A549 (cell line): ENCODE results near the gene UBE2E3. TPM values are rescaled to one million over a fixed set of nuclear protein-coding genes. Genes with fewer than 3 reads are reported as not detected.

ENCODE experiments used
- ATAC-seq, 2 experiments: fragments of 200-7000 bp in 1 of 2; fragments of >200 bp in 1 of 2; cut with Nextera tagmentation in 1 of 2; cut with Tn5 transposase in 1 of 2; 3 replicates each; pipeline versions ENCODE4 v1.8.0 to v1.9.1; 2018 to 2020; ENCODE audit warnings: mild to moderate bottlenecking in 1 of 2, moderate library complexity in 1 of 2
- CTCF ChIA-PET: fragments of 300-600 bp; sonication (Branson Sonifier 250); formaldehyde crosslinking; extraction: SDS; loops from one replicate; lab custom pipeline; 2021; ENCODE audit warnings: antibody characterized with exemption, inconsistent platforms; lab: Yijun Ruan, JAX
- POLR2A ChIA-PET: fragments of 350-600 bp; formaldehyde crosslinking; extraction: SDS; loops from one replicate; lab custom pipeline; 2021; ENCODE audit warnings: antibody characterized with exemption, inconsistent platforms; lab: Yijun Ruan, JAX
- DNase-seq, 2 experiments: peaks; one replicate each; pipeline versions ENCODE4 v3.0.0 to v3.0.0-alpha.2; 2011 to 2016; ENCODE audit warnings: low read depth in 1 of 2, low spot score in 1 of 2
- FAIRE-seq: peaks from 2 replicates; lab custom pipeline; 2011; peaks lifted over from hg19 to GRCh38; lab: Jason Lieb, UNC
- H3K27ac ChIP-seq, 2 experiments: fragments of >200 bp; sonication (Bioruptor Twin); formaldehyde crosslinking; 3 replicates each; pipeline ENCODE4 v1.5.1; 2016 to 2017
- H3K4me1 ChIP-seq: fragments of >200 bp; sonication (Bioruptor Twin); formaldehyde crosslinking; 3 replicates; pipeline ENCODE4 v1.6.1; 2016
- H3K4me2 ChIP-seq: fragments of >200 bp; sonication (Bioruptor Twin); formaldehyde crosslinking; 3 replicates; pipeline ENCODE4 v1.6.1; 2016
- H3K4me3 ChIP-seq: fragments of >200 bp; sonication (Bioruptor Twin); formaldehyde crosslinking; 3 replicates; pipeline ENCODE4 v1.5.1; 2016
- H3K9me3 ChIP-seq: fragments of >200 bp; sonication (Bioruptor Twin); formaldehyde crosslinking; 3 replicates; pipeline ENCODE4 v1.6.1; 2016
- BHLHE40 ChIP-seq: IDR thresholded peaks from 2 replicates; pipeline ENCODE4 v1.6.1; 2012; ENCODE audit warnings: low read depth, low read length, inconsistent platforms
- CBX8 ChIP-seq: fragments of 200-600 bp; sonication (generic); IDR thresholded peaks from 2 replicates; pipeline ENCODE4 v1.6.1; 2016
- EHMT2 ChIP-seq: fragments of 200-600 bp; sonication (generic); IDR thresholded peaks from 2 replicates; pipeline ENCODE4 v1.6.1; 2016; ENCODE audit warnings: antibody characterized with exemption, low read depth, mild to moderate bottlenecking, moderate library complexity
- EP300 ChIP-seq, 2 experiments: fragments of >200 bp; sonication (Bioruptor Twin); formaldehyde crosslinking; IDR thresholded peaks; 2 replicates in 1 of 2; 3 replicates in 1 of 2; pipeline ENCODE4 v1.6.1; 2016 to 2017
- ESRRA ChIP-seq: fragments of 150-350 bp; IDR thresholded peaks from 2 replicates; pipeline ENCODE4 v1.6.1; 2014; ENCODE audit warnings: mild to moderate bottlenecking, low read length, borderline replicate concordance
- FOSB ChIP-seq: fragments of 250-450 bp; sonication (Bioruptor Pico); IDR thresholded peaks from 2 replicates; pipeline ENCODE4 v1.5.0; 2020; ENCODE audit warnings: mild to moderate bottlenecking, moderate library complexity
- HEYL ChIP-seq: fragments of 250-450 bp; sonication (Bioruptor Pico); IDR thresholded peaks from 2 replicates; pipeline ENCODE4 v1.8.0; 2021; ENCODE audit warnings: mild to moderate bottlenecking, moderate library complexity
- HOXB13 ChIP-seq: fragments of 250-450 bp; sonication (Bioruptor Pico); IDR thresholded peaks from 2 replicates; pipeline ENCODE4 v1.5.0; 2020; ENCODE audit warnings: low read depth, mild to moderate bottlenecking, moderate library complexity
- JUN ChIP-seq, 2 experiments: fragments of >200 bp; sonication (Bioruptor Twin); formaldehyde crosslinking; IDR thresholded peaks; 2 replicates in 1 of 2; 3 replicates in 1 of 2; pipeline ENCODE4 v1.6.1; 2016 to 2017
- JUNB ChIP-seq: fragments of >200 bp; sonication (Bioruptor Twin); formaldehyde crosslinking; IDR thresholded peaks from 2 replicates; pipeline ENCODE4 v1.6.1; 2016
- KDM1A ChIP-seq: fragments of 200-600 bp; sonication (generic); IDR thresholded peaks from 2 replicates; pipeline ENCODE4 v1.6.1; 2016; ENCODE audit warnings: low read depth, mild to moderate bottlenecking
- MAFK ChIP-seq: fragments of 450-650 bp; IDR thresholded peaks from 2 replicates; pipeline ENCODE4 v1.6.1; 2014; ENCODE audit not compliant: partially characterized antibody
- MAZ ChIP-seq: fragments of 150-350 bp; IDR thresholded peaks from 2 replicates; pipeline ENCODE4 v1.6.1; 2014; ENCODE audit warnings: antibody characterized with exemption, low read depth, low read length, borderline replicate concordance
- NPAS2 ChIP-seq: fragments of 250-450 bp; sonication (Bioruptor Pico); IDR thresholded peaks from 2 replicates; pipeline ENCODE4 v1.8.0; 2022; ENCODE audit warnings: mild to moderate bottlenecking, moderate library complexity, borderline replicate concordance
- NR3C1 ChIP-seq: fragments of >200 bp; sonication (Bioruptor Twin); formaldehyde crosslinking; IDR thresholded peaks from 3 replicates; pipeline ENCODE4 v1.6.1; 2017
- POLR2A ChIP-seq: IDR thresholded peaks from 2 replicates; pipeline ENCODE4 v1.6.1; 2012; ENCODE audit warnings: mild to moderate bottlenecking, low read length
- POLR2AphosphoS2 ChIP-seq: conservative IDR thresholded peaks from 2 replicates; pipeline ENCODE4 v1.6.1; 2012; ENCODE audit warnings: low read length, improper control_type of control experiment, inconsistent platforms
- RAD21 ChIP-seq, 2 experiments: fragments of >200 bp in 1 of 2; sonication (Bioruptor Twin) in 1 of 2; formaldehyde crosslinking in 1 of 2; IDR thresholded peaks in 1 of 2; conservative IDR thresholded peaks in 1 of 2; 2 replicates in 1 of 2; 3 replicates in 1 of 2; pipeline ENCODE4 v1.6.1; 2012 to 2018; ENCODE audit warnings: inconsistent platforms in 1 of 2
- RARB ChIP-seq: fragments of 250-450 bp; sonication (Bioruptor Pico); IDR thresholded peaks from 2 replicates; pipeline ENCODE4 v1.8.0; 2021; ENCODE audit warnings: mild to moderate bottlenecking, moderate library complexity
- SMC3 ChIP-seq: fragments of >200 bp; sonication (Bioruptor Twin); formaldehyde crosslinking; IDR thresholded peaks from 3 replicates; pipeline ENCODE4 v1.6.1; 2018; ENCODE audit warnings: inconsistent platforms
- ZC3H11A ChIP-seq: fragments of 450-650 bp; IDR thresholded peaks from 2 replicates; pipeline ENCODE4 v1.6.1; 2014; ENCODE audit warnings: antibody characterized with exemption, mild to moderate bottlenecking
- ZSCAN20 ChIP-seq: fragments of 250-450 bp; sonication (Bioruptor Pico); IDR thresholded peaks from 2 replicates; pipeline ENCODE4 v1.8.0; 2022; ENCODE audit warnings: mild to moderate bottlenecking, moderate library complexity
- WGBS: methylation state at CpG from one replicate; pipeline ENCODE4 v1.1.6; 2017; ENCODE audit errors: missing lambda C conversion rate; 5-methylcytosine and 5-hydroxymethylcytosine counted together
- polyA plus RNA-seq, 4 experiments: library from polyadenylated mRNA; depleted of rRNA in 3 of 4; stranded (reverse); fragments of >200 nt; fragmentation: RNase III in 1 of 4; extraction: RNeasy Plus Mini Kit Qiagen cat#74134 plus additional on column Dnase treatment in 1 of 4; gene quantifications; 2 replicates in 3 of 4; 3 replicates in 1 of 4; pipeline ENCODE4 v1.2.3, GENCODE V29; 2011 to 2017
- TF ChIP-seq, protein P1 (sequence below): fragments of >200 bp; sonication (Bioruptor Twin); formaldehyde crosslinking; IDR thresholded peaks from 3 replicates; pipeline ENCODE4 v1.6.1; 2016
- TF ChIP-seq, protein P2 (sequence below): IDR thresholded peaks from 2 replicates; pipeline ENCODE4 v1.6.1; 2012; ENCODE audit warnings: low read depth, borderline replicate concordance
- TF ChIP-seq, protein P3 (sequence below): IDR thresholded peaks from 2 replicates; pipeline ENCODE4 v1.6.1; 2012

UBE2E3 gene
- polyA plus RNA-seq, 2 of the 4 experiments (the other 2 are of a cell fraction), result 54.0 to 70.6 TPM

DNA sequence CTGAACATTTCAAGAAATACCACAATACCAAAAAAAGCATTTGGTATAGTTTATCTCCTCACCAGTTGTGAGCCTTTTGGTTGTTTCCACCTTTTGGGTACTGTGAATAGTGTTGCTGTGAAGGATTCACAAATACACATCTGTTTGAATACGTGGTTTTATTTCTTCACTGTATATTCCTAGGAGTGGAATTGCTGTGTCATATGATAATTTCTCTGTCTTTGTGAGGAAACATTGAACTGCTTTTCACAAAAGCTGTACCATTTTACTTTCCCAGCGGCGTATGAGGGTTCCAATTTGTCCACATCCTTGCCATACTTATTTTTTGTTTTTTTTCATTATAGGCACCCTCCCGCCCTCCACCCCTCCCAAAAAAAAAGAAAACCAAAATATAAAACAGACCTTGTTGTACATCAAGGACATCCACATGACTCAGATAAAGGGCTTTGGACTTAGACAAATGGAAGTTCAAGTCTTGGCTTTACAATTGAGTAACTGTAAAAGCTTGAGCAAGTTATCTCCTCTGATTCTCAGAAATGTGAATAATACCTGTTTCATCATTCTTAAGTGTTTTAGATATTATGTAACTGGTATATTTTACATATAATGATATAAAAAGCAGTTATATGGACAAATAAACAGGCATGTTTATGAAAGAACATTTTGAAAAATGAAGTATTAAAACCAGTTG is 19.0 kb downstream of the UBE2E3 start:
- 95% methylated on average over 4 of the region's 4 CpGs for WGBS
- ChIA-PET CTCF (interaction anchor here (1.3 kb wide), 1 partner anchor 19 kb away, joined by 4 read pairs; the partner anchor contains the start of gene UBE2E3), POLR2A (no interaction called here)
- Histone ChIP-seq H3K9me3 (no peaks in the 10 kb centered on the region), H3K4me1 (no peaks in the 10 kb centered on the region), H3K4me3 (no peak overlapping the region), H3K4me2 (no peak overlapping the region), H3K27ac (no peak overlapping the region)
- no peak for ATAC-seq
- no peak for FAIRE-seq
- TF ChIP-seq EP300 (IDR thresholded peaks at IDR 0.05), result no peak
- no peak for TF ChIP-seq FOSB (CRISPR knock-in tag)
- no peak for TF ChIP-seq SMC3
- TF ChIP-seq JUNB, result no peak
- no peak for TF ChIP-seq MAFK
- TF ChIP-seq RARB (CRISPR knock-in tag), result no peak
- TF ChIP-seq KDM1A, result no peak
- DNase-seq, result no peak

DNA sequence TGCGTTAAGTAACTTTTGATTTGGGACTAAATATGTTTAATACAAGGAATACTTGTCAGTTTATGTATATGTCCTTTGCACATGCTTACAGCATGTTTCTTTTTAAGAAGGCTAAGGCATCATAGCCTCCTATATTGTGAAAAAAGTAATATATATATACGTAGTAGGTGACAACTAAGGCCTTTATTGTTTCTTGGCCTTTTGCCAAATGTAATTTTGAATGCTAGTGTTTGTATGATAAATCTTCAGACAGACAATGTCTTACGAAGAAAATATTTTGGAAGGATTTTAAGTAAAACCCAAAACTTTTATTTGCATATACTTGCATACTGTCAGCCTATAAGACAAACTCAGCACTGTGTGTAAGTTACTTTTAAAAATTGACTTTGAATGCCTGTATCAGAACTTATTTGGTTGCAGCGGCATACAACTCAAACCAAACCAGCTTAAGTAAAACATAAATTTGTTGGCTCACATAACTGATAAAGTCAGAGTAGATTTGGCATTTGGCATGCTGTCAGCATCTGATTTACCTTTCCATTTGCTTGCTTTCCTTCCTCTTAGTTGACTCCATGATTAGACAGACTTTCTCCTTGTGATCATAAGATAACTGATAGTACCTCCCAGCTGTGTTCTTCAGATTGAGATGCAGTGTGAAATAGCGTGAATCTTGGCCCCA is 24.4 kb downstream of the UBE2E3 start:
- Histone ChIP-seq H3K27ac (no peak overlapping the region), H3K9me3 (no peaks in the 10 kb centered on the region), H3K4me2 (no peak overlapping the region), H3K4me3 (no peak overlapping the region), H3K4me1 (peaks cover 4% of the 10 kb centered on the region; the same call in 1 of the 3 replicates)
- POLR2A ChIA-PET, result no interaction called here
- CTCF ChIA-PET, result interaction anchor here (1.2 to 1.6 kb wide), 2 partner anchors 21 to 42 kb away, joined by 3 to 4 read pairs; no protein-coding TSS in a partner anchor
- ATAC-seq, result no peak
- TF ChIP-seq, protein P1, sequence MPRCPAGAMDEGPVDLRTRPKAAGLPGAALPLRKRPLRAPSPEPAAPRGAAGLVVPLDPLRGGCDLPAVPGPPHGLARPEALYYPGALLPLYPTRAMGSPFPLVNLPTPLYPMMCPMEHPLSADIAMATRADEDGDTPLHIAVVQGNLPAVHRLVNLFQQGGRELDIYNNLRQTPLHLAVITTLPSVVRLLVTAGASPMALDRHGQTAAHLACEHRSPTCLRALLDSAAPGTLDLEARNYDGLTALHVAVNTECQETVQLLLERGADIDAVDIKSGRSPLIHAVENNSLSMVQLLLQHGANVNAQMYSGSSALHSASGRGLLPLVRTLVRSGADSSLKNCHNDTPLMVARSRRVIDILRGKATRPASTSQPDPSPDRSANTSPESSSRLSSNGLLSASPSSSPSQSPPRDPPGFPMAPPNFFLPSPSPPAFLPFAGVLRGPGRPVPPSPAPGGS, result no peak
- TF ChIP-seq JUN (IDR thresholded peaks at IDR 0.05) (no peak), EP300 (IDR thresholded peaks at IDR 0.05) (no peak), HEYL (CRISPR knock-in tag) (no peak), POLR2AphosphoS2 (no peak), NPAS2 (CRISPR knock-in tag) (no peak), CBX8 (no peak), POLR2A (no peak)
- TF ChIP-seq, protein P2, sequence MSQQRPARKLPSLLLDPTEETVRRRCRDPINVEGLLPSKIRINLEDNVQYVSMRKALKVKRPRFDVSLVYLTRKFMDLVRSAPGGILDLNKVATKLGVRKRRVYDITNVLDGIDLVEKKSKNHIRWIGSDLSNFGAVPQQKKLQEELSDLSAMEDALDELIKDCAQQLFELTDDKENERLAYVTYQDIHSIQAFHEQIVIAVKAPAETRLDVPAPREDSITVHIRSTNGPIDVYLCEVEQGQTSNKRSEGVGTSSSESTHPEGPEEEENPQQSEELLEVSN, result no peak
- TF ChIP-seq, protein P3, sequence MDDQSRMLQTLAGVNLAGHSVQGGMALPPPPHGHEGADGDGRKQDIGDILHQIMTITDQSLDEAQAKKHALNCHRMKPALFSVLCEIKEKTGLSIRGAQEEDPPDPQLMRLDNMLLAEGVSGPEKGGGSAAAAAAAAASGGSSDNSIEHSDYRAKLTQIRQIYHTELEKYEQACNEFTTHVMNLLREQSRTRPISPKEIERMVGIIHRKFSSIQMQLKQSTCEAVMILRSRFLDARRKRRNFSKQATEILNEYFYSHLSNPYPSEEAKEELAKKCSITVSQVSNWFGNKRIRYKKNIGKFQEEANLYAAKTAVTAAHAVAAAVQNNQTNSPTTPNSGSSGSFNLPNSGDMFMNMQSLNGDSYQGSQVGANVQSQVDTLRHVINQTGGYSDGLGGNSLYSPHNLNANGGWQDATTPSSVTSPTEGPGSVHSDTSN, result no peak
- WGBS, result 92% methylated on average over 5 of the region's 5 CpGs
- DNase-seq, result no peak
- no peak for FAIRE-seq

DNA sequence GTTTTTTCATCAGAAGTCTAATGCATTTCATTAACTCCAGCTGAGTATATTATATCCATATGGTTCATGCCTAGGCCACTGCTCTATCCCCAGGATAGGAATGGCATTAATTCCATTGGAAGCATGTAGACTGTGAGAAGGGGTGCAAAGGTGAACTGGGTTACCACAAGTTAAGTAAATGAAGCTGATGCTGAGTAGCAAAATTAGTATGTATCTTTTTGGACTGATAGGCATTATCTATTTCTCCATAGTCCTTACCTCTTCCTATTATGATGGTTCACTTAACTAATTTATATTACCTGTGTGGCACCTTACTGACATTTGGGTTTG is 24.9 kb downstream of the UBE2E3 start:
- TF ChIP-seq EHMT2 (no peak), JUNB (no peak), NR3C1 (no peak), ZC3H11A (no peak), MAZ (no peak), EP300 (IDR thresholded peaks at IDR 0.05) (no peak), FOSB (CRISPR knock-in tag) (no peak), ZSCAN20 (no peak), RAD21 (conservative IDR thresholded peaks at IDR 0.05 in 1 of 2, IDR thresholded peaks at IDR 0.05 in 1 of 2) (no peak), HOXB13 (CRISPR knock-in tag) (no peak), ESRRA (no peak), BHLHE40 (no peak)
- CTCF ChIA-PET, result interaction anchor here (1.2 to 1.6 kb wide), 2 partner anchors 21 to 41 kb away, joined by 3 to 4 read pairs; no protein-coding TSS in a partner anchor
- DNase-seq, result no peak
- Histone ChIP-seq H3K9me3 (no peaks in the 10 kb centered on the region), H3K27ac (no peak overlapping the region), H3K4me1 (peaks cover 4% of the 10 kb centered on the region; the same call in 1 of the 3 replicates), H3K4me2 (no peak overlapping the region), H3K4me3 (no peak overlapping the region)
- no peak for ATAC-seq
- no peak for FAIRE-seq
- POLR2A ChIA-PET, result no interaction called here
